A549 treated with DMSO at 1 μM for 4 hours (cell line): Measurements from ENCODE around the gene HAP1. TPM values are rescaled to one million over a fixed set of nuclear protein-coding genes. Genes with fewer than 3 reads are reported as not detected.

Source experiments
- total RNA-seq: library from RNA; stranded (reverse); fragments of 200-300 nt; extraction: Qiagen RNA extraction; gene quantifications from 5 replicates; pipeline ENCODE4 v1.2.3, GENCODE V29; 2022; ENCODE audit warnings: low read depth

Gene HAP1, protein sequence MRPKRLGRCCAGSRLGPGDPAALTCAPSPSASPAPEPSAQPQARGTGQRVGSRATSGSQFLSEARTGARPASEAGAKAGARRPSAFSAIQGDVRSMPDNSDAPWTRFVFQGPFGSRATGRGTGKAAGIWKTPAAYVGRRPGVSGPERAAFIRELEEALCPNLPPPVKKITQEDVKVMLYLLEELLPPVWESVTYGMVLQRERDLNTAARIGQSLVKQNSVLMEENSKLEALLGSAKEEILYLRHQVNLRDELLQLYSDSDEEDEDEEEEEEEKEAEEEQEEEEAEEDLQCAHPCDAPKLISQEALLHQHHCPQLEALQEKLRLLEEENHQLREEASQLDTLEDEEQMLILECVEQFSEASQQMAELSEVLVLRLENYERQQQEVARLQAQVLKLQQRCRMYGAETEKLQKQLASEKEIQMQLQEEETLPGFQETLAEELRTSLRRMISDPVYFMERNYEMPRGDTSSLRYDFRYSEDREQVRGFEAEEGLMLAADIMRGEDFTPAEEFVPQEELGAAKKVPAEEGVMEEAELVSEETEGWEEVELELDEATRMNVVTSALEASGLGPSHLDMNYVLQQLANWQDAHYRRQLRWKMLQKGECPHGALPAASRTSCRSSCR
- total RNA-seq = 1.1 to 2.1 TPM (median 1.7 TPM) in 5 replicates

DNA sequence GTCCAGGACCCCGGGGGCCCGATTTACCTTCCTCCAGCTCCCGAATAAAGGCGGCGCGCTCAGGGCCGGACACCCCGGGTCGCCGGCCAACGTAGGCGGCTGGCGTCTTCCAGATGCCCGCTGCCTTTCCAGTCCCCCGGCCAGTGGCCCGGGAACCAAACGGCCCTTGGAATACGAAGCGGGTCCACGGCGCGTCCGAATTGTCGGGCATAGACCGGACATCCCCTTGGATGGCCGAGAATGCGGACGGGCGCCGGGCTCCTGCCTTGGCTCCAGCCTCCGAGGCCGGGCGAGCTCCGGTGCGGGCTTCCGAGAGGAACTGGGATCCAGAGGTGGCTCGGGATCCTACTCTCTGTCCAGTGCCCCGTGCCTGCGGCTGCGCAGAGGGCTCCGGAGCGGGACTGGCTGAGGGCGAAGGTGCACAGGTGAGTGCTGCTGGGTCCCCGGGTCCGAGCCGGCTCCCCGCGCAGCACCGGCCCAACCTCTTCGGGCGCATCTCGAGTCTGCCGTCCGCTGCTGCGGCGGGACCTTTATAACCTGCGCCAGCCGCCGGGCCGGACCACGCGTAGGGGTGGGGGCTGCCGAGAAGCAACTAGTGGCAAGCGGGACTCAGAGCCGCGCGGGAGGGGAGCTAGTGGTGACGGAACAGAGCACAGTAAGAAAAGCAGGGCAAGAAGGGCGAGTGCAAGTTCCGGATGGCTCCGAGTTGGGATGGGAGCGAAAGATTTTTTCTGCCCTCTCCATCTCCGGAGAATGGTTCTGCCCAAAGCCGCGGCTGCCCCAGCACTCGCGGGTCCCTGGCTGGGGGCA is at the start of gene HAP1:
Gene HAP1, minus strand, starts transcription at position 505 of the 810 bp plus-strand sequence. Its CDS starts 9 bp downstream, at position 496.

DNA sequence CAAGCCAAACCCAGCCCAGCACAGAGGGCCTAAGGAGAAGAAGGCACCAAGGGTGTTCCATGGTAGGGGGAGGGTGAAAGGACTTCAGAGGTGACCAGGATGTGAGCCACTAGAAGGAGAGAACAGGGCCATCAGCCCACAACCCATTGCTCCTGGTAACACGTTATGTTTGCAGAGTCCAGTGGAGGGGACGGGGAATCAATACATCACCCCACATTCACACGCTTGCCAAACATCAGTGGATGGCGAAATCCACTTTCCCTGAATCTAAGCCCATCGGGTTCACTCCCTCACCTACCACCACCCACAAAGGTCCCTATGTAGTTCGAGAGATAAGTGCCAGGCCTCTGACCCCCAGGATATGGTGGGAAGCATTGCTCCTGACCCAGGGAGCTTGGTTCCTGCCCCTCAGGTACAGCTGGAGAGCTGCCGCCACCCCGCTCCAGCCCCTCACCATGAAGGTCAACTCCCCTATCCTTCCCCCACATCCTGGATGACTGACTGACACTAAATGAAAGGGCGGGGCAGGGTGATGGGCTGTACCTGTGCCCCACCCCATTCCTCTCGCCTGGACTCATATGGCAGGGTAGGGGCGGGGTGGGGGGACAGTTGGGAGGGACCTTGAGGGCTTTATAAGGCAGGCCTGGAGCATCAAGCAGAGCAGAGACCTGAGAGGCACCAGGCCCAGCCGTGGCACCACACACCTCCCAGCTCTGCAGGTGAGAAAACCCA is 22.6 kb downstream of the HAP1 start, which contains the start of gene GAST:
Gene GAST, plus strand, starts transcription at position 663 of the 732 bp plus-strand sequence. CDS start 3,106 bp downstream, outside the sequence.

GRCh38 chr17:41688641-41689496 is 45.6 kb downstream of the HAP1 start, which contains the start of gene EIF1:
Gene EIF1, plus strand, starts transcription at chr17:41688885. Its CDS starts 154 bp downstream, at chr17:41689039.

Other genes with a start within 250 kb of the HAP1 start
- not detected in 5 replicates for gene KRT36, start 244.7 kb downstream of the HAP1 start, total RNA-seq
- 0.08 to 0.19 TPM (median 0.16 TPM) in 4 of 5 replicates, not detected in the other for gene KRT13, start 229.0 kb downstream of the HAP1 start, total RNA-seq
- gene KRT15, start 215.8 kb downstream of the HAP1 start, total RNA-seq = 2.6 to 6.5 TPM (median 5.1 TPM) in 5 replicates
- gene KRT19, start 206.3 kb downstream of the HAP1 start, total RNA-seq = 41.3 to 68.5 TPM (median 54.7 TPM) in 5 replicates
- not detected in 5 replicates for gene KRT9, start 162.6 kb downstream of the HAP1 start, total RNA-seq
- gene KRT14, start 147.7 kb downstream of the HAP1 start, total RNA-seq = 0.08 to 0.36 TPM (median 0.15 TPM) in 4 of 5 replicates, not detected in the other
- 0.27 to 0.88 TPM (median 0.77 TPM) in 5 replicates for gene KRT16, start 121.9 kb downstream of the HAP1 start, total RNA-seq
- gene KRT17, start 110.1 kb downstream of the HAP1 start, total RNA-seq = 0.81 to 1.3 TPM (median 0.97 TPM) in 5 replicates
- 1,132 to 1,691 TPM (median 1,434 TPM) in 5 replicates for gene EIF1, start 45.8 kb downstream of the HAP1 start, total RNA-seq
- 0.23 to 0.57 TPM (median 0.26 TPM) in 3 of 5 replicates, not detected in the others for gene GAST, start 22.3 kb downstream of the HAP1 start, total RNA-seq
- 90.4 to 127 TPM (median 110 TPM) in 5 replicates for gene JUP, start 52.1 kb upstream of the HAP1 start, total RNA-seq
- gene P3H4, start 77.3 kb upstream of the HAP1 start, total RNA-seq = 35.3 to 39.9 TPM (median 36.1 TPM) in 5 replicates
- 95.7 to 118 TPM (median 108 TPM) in 5 replicates for gene FKBP10, start 78.4 kb upstream of the HAP1 start, total RNA-seq
- 104 to 117 TPM (median 110 TPM) in 5 replicates for gene NT5C3B, start 101.6 kb upstream of the HAP1 start, total RNA-seq
- 0.05 to 0.22 TPM (median 0.10 TPM) in 5 replicates for gene KLHL10, start 103.2 kb upstream of the HAP1 start, total RNA-seq
- gene KLHL11, start 130.8 kb upstream of the HAP1 start, total RNA-seq = 3.3 to 5.4 TPM (median 4.7 TPM) in 5 replicates
- gene ACLY, start 184.3 kb upstream of the HAP1 start, total RNA-seq = 286 to 343 TPM (median 313 TPM) in 5 replicates
- gene ODAD4, start 196.0 kb upstream of the HAP1 start, total RNA-seq = 1.1 to 1.7 TPM (median 1.4 TPM) in 5 replicates
- 63.1 to 79.7 TPM (median 74.2 TPM) in 5 replicates for gene CNP, start 232.2 kb upstream of the HAP1 start, total RNA-seq